ENCODE data around the gene DNAH1.

DNA sequence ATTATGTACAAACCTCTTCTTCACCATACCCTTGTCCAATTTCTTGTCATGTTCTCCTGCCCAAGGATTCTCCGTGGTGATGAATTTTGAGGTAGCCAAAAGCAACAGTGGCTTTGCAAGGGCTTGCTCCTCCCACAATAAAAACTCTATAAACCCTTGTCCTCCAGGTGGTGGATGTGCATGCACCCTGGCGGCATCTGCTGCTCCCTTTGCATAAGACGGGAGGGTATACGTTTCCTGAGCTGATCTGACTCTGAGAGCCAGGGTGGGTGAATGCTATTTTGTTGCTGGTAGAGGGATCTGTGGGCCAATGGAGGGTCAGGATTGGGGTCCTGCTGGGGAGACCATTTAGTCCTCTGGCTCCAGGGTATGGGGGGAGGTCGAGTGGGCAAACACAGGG, 5.4 kb downstream of the DNAH1 start:
- TF ChIP-seq, protein P1, sequence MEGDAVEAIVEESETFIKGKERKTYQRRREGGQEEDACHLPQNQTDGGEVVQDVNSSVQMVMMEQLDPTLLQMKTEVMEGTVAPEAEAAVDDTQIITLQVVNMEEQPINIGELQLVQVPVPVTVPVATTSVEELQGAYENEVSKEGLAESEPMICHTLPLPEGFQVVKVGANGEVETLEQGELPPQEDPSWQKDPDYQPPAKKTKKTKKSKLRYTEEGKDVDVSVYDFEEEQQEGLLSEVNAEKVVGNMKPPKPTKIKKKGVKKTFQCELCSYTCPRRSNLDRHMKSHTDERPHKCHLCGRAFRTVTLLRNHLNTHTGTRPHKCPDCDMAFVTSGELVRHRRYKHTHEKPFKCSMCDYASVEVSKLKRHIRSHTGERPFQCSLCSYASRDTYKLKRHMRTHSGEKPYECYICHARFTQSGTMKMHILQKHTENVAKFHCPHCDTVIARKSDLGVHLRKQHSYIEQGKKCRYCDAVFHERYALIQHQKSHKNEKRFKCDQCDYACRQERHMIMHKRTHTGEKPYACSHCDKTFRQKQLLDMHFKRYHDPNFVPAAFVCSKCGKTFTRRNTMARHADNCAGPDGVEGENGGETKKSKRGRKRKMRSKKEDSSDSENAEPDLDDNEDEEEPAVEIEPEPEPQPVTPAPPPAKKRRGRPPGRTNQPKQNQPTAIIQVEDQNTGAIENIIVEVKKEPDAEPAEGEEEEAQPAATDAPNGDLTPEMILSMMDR (IDR thresholded peaks at IDR 0.05; ENCODE audit: poor library complexity), result no peak
- no peak for TF ChIP-seq EZH2 (IDR thresholded peaks at IDR 0.05; ENCODE audit: borderline replicate concordance)

Measured in hepatocyte (in vitro differentiated cells).